Endodermal cell (in vitro differentiated cells): ENCODE measurements around the gene FIBCD1. TPM values are rescaled to one million over a fixed set of nuclear protein-coding genes. Genes with fewer than 3 reads are reported as not detected.

ENCODE experiments used
- DNase-seq: peaks from one replicate; pipeline ENCODE4 v3.0.0-alpha.2; 2017
- H3K27ac ChIP-seq: 2 replicates; pipeline ENCODE4 v1.5.1; 2013; ENCODE audit warnings: mild to moderate bottlenecking, low read depth, low read length, moderate library complexity
- H3K27me3 ChIP-seq: 2 replicates; pipeline ENCODE4 v1.6.1; 2013; ENCODE audit warnings: mild to moderate bottlenecking, low read length, moderate library complexity; ENCODE audit not compliant: insufficient read depth, control insufficient read depth, poor library complexity, severe bottlenecking
- H3K36me3 ChIP-seq: 2 replicates; pipeline ENCODE4 v1.7.0; 2013; ENCODE audit warnings: mild to moderate bottlenecking, low read length, moderate library complexity; ENCODE audit not compliant: control insufficient read depth, insufficient read depth
- H3K4me1 ChIP-seq: one replicate; pipeline ENCODE4 v1.7.0; 2013; ENCODE audit warnings: low read length; ENCODE audit not compliant: control insufficient read depth, insufficient read depth
- H3K4me3 ChIP-seq: 2 replicates; pipeline ENCODE4 v1.5.1; 2013; ENCODE audit warnings: mild to moderate bottlenecking, low read length, moderate library complexity
- H3K9ac ChIP-seq: 2 replicates; pipeline ENCODE4 v1.6.1; 2013; ENCODE audit warnings: mild to moderate bottlenecking, low read length, moderate library complexity; ENCODE audit not compliant: poor library complexity, severe bottlenecking; ENCODE audit errors: extremely low read depth
- H3K9me3 ChIP-seq: 2 replicates; pipeline ENCODE4 v1.6.1; 2013; ENCODE audit warnings: mild to moderate bottlenecking, low read length, moderate library complexity; ENCODE audit not compliant: control insufficient read depth
- H3K27ac Mint-ChIP-seq: 2 replicates; pipeline ENCODE4 v1.8.0; 2020; ENCODE audit warnings: mixed read lengths
- H3K27me3 Mint-ChIP-seq: 2 replicates; pipeline ENCODE4 v1.8.0; 2021; ENCODE audit warnings: mild to moderate bottlenecking, mixed read lengths; ENCODE audit not compliant: insufficient read depth
- H3K36me3 Mint-ChIP-seq: 2 replicates; pipeline ENCODE4 v1.8.0; 2020; ENCODE audit warnings: low read depth, mixed read lengths
- H3K4me1 Mint-ChIP-seq: 2 replicates; pipeline ENCODE4 v1.8.0; 2020; ENCODE audit warnings: mixed read lengths
- H3K4me3 Mint-ChIP-seq: 2 replicates; pipeline ENCODE4 v1.8.0; 2020; ENCODE audit warnings: mild to moderate bottlenecking, moderate library complexity, mixed read lengths
- H3K9me3 Mint-ChIP-seq: 2 replicates; pipeline ENCODE4 v1.8.0; 2020; ENCODE audit warnings: mild to moderate bottlenecking, mixed read lengths
- WGBS, 2 experiments: methylation state at CpG; one replicate each; pipeline versions ENCODE4 v1.1.5 to v1.1.7; 2013; ENCODE audit warnings: missing lambda C conversion rate in 2 of 2, mixed read lengths in 1 of 2; ENCODE audit not compliant: insufficient coverage in 1 of 2, insufficient read length in 1 of 2; 5-methylcytosine and 5-hydroxymethylcytosine counted together
- total RNA-seq, 2 donors: library from RNA; stranded (reverse); fragmentation: NEBNext Ultra II Directional in 1 of 2; extraction: Animal tissue kit (Norgen Biotek cat#: 25700) in 1 of 2; gene quantifications; 2 replicates in 1 of 2; 3 replicates in 1 of 2; pipeline ENCODE4 v1.2.1, GENCODE V29; 2021
- TF ChIP-seq, protein P1 (sequence below): fragments of 200-600 bp; sonication (generic); conservative IDR thresholded peaks from 2 replicates; pipeline ENCODE4 v1.5.0; 2021; ENCODE audit warnings: antibody characterized with exemption, mild to moderate bottlenecking

Gene FIBCD1
- total RNA-seq, 2 donors from 2014 or later = 2.8 to 3.7 TPM

GRCh38 chr9:130905902-130906734, 32.9 kb downstream of the FIBCD1 start:
- Mint-ChIP-seq H3K27me3 (no peaks in the 10 kb centered on the region), H3K4me3 (no peak overlapping the region), H3K9me3 (peaks cover 6% of the 10 kb centered on the region), H3K27ac (no peak overlapping the region), H3K36me3 (no peaks in the 10 kb centered on the region), H3K4me1 (no peaks in the 10 kb centered on the region)
- Histone ChIP-seq H3K27ac (no peak overlapping the region), H3K9me3 (no peaks in the 10 kb centered on the region), H3K36me3 (no peaks in the 10 kb centered on the region), H3K4me1 (no peaks in the 10 kb centered on the region), H3K4me3 (no peak overlapping the region), H3K27me3 (no peaks in the 10 kb centered on the region), H3K9ac (no peak overlapping the region)
- DNase-seq = no peak
- TF ChIP-seq, protein P1, sequence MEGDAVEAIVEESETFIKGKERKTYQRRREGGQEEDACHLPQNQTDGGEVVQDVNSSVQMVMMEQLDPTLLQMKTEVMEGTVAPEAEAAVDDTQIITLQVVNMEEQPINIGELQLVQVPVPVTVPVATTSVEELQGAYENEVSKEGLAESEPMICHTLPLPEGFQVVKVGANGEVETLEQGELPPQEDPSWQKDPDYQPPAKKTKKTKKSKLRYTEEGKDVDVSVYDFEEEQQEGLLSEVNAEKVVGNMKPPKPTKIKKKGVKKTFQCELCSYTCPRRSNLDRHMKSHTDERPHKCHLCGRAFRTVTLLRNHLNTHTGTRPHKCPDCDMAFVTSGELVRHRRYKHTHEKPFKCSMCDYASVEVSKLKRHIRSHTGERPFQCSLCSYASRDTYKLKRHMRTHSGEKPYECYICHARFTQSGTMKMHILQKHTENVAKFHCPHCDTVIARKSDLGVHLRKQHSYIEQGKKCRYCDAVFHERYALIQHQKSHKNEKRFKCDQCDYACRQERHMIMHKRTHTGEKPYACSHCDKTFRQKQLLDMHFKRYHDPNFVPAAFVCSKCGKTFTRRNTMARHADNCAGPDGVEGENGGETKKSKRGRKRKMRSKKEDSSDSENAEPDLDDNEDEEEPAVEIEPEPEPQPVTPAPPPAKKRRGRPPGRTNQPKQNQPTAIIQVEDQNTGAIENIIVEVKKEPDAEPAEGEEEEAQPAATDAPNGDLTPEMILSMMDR = no peak
- 90 to 93% methylated on average over 11 to 24 of the region's 24 CpGs for WGBS, 2 experiments

DNA sequence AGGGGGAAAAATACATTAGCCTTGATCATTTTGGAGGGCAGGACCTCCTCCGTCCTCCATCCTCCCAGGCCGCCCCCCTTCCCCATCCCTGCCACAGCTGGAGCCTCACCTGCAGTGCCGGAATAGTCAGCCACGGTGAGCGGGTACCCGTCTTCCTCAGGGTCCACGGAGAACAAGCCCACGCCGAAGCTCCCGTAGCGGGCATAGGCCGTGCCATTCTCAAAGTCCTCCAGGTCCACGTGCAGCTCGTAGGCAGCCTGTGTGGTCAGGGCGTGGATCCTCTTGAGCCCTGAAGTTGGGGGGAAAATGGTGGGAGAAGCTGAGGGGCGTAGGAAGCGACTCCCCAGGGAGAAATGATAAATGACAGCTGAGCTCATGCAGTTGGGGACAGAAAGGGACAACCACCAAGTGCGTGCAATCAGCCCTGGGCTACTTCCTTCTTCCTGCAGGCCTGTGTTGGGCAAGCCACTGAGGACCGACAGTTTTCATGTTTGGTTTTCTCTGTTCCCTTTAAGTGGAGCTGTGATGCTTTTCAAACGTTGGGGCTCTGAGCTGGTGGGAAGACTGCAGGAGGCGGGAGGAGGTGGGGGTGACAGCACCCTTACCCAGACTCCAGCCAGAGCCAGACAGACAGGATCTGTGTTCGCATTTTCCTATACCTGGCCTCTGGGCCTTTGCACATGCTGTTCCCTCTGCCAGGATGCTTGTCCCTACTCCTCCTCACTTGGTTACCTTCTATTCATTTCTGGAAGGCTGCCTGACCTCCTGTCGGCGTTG, 33.7 kb downstream of the FIBCD1 start:
- Histone ChIP-seq H3K9me3 (no peaks in the 10 kb centered on the region), H3K4me3 (no peak overlapping the region), H3K27ac (no peak overlapping the region), H3K27me3 (no peaks in the 10 kb centered on the region), H3K4me1 (no peaks in the 10 kb centered on the region), H3K36me3 (no peaks in the 10 kb centered on the region), H3K9ac (no peak overlapping the region)
- Mint-ChIP-seq H3K9me3 (peaks cover under 1% of the 10 kb centered on the region), H3K27ac (no peak overlapping the region), H3K4me3 (no peak overlapping the region), H3K4me1 (no peaks in the 10 kb centered on the region), H3K36me3 (no peaks in the 10 kb centered on the region), H3K27me3 (no peaks in the 10 kb centered on the region)
- WGBS, 2 experiments = 89 to 91% methylated on average over 7 to 24 of the region's 24 CpGs
- DNase-seq = no peak
- TF ChIP-seq, protein P1 = no peak

DNA sequence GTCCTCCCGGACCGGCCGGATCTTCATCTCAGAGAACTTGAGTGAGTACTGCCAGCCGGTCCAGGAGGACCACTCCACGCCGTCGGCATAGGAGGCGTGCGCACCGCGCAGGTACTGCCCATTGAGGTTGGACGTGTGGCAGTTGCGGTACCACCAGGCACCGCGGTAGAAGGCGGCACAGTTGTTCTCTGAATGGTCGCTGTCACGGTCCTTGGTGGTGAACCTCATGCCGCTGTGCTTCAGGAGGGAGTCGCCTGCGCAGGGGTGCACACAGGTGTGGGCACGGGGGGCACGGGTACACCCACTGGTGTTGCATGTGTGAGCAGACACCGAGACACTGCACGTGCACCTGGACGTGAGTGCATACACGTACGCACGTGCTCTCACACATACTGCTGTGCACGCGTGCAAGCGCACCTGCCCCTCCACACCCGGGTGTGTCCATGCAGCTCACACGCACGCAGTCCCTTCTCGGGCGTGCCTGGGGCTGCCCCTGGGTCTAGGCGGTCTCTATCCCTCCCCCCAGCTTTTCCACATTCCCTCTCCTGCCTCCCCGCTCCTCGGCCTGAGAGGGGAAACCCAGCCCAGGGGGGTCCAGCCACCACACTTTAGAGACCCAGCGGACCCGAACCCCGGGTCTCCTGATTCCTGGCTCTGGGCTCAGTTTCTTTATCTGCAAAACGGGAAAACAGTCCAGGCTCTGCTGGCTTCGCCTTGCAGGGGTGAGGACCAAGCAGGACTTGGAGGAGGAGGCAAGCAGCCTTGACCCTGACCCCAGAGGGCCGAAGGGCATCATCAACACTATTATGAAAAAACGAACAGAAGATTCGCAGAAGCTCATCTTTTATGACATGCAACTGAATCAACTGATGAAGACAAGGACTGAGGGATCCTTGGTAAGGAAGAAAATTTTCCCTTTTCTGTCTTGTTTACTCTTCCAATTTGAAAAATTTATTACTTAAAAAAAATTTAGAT, 34.7 kb downstream of the FIBCD1 start:
- Histone ChIP-seq H3K36me3 (no peaks in the 10 kb centered on the region), H3K9me3 (no peaks in the 10 kb centered on the region), H3K27me3 (no peaks in the 10 kb centered on the region), H3K27ac (no peak overlapping the region), H3K9ac (no peak overlapping the region), H3K4me3 (no peak overlapping the region), H3K4me1 (no peaks in the 10 kb centered on the region)
- TF ChIP-seq, protein P1 = no peak
- WGBS, 2 experiments = 93 to 94% methylated on average over 40 to 48 of the region's 48 CpGs
- H3K36me3 Mint-ChIP-seq = no peaks in the 10 kb centered on the region
- no peak for DNase-seq
- H3K27ac Mint-ChIP-seq = no peak overlapping the region
- no peak overlapping the region for H3K4me3 Mint-ChIP-seq
- no peaks in the 10 kb centered on the region for H3K4me1 Mint-ChIP-seq
- no peaks in the 10 kb centered on the region for H3K27me3 Mint-ChIP-seq
- no peaks in the 10 kb centered on the region for H3K9me3 Mint-ChIP-seq
